Measurements from ENCODE around the gene ZFPM1.

Gene ZFPM1

GRCh38 chr16:88458039-88458772 is 5.1 kb downstream of the ZFPM1 start:
- H3K4me1 ChIP-seq (ENCODE audit: control insufficient read depth, insufficient read depth, low read length) = peaks cover 4% of the 10 kb centered on the region
- peaks cover 29% of the 10 kb centered on the region for H3K27me3 ChIP-seq (ENCODE audit: control insufficient read depth, insufficient read depth, low read length)
- no peak overlapping the region for H3K9ac ChIP-seq (ENCODE audit: low read depth, low read length)
- no peaks in the 10 kb centered on the region for H3K36me3 ChIP-seq (ENCODE audit: control insufficient read depth, insufficient read depth, low read length)
- H3K4me3 ChIP-seq (ENCODE audit: low read depth, low read length) = no peak overlapping the region
- no peaks in the 10 kb centered on the region for H3K9me3 ChIP-seq (ENCODE audit: control insufficient read depth, insufficient read depth, low read length)

- H3K4me1 ChIP-seq (ENCODE audit: control insufficient read depth, insufficient read depth, low read length) = peaks cover 4% of the 10 kb centered on the region
- H3K36me3 ChIP-seq (ENCODE audit: control insufficient read depth, insufficient read depth, low read length) = no peaks in the 10 kb centered on the region
- peaks cover 29% of the 10 kb centered on the region for H3K27me3 ChIP-seq (ENCODE audit: control insufficient read depth, insufficient read depth, low read length)
- H3K4me3 ChIP-seq (ENCODE audit: low read depth, low read length) = no peak overlapping the region
- no peaks in the 10 kb centered on the region for H3K9me3 ChIP-seq (ENCODE audit: control insufficient read depth, insufficient read depth, low read length)
- no peak overlapping the region for H3K9ac ChIP-seq (ENCODE audit: low read depth, low read length)
Measured at GRCh38 chr16:88458773-88459235, 5.7 kb downstream of the ZFPM1 start.

GRCh38 chr16:88459366-88460073 is 6.4 kb downstream of the ZFPM1 start:
- no peak overlapping the region for H3K9ac ChIP-seq (ENCODE audit: low read depth, low read length)
- H3K36me3 ChIP-seq (ENCODE audit: control insufficient read depth, insufficient read depth, low read length) = no peaks in the 10 kb centered on the region
- H3K4me3 ChIP-seq (ENCODE audit: low read depth, low read length) = no peak overlapping the region
- H3K9me3 ChIP-seq (ENCODE audit: control insufficient read depth, insufficient read depth, low read length) = no peaks in the 10 kb centered on the region
- H3K4me1 ChIP-seq (ENCODE audit: control insufficient read depth, insufficient read depth, low read length) = peaks cover 4% of the 10 kb centered on the region
- H3K27me3 ChIP-seq (ENCODE audit: control insufficient read depth, insufficient read depth, low read length) = peaks cover 22% of the 10 kb centered on the region

DNA sequence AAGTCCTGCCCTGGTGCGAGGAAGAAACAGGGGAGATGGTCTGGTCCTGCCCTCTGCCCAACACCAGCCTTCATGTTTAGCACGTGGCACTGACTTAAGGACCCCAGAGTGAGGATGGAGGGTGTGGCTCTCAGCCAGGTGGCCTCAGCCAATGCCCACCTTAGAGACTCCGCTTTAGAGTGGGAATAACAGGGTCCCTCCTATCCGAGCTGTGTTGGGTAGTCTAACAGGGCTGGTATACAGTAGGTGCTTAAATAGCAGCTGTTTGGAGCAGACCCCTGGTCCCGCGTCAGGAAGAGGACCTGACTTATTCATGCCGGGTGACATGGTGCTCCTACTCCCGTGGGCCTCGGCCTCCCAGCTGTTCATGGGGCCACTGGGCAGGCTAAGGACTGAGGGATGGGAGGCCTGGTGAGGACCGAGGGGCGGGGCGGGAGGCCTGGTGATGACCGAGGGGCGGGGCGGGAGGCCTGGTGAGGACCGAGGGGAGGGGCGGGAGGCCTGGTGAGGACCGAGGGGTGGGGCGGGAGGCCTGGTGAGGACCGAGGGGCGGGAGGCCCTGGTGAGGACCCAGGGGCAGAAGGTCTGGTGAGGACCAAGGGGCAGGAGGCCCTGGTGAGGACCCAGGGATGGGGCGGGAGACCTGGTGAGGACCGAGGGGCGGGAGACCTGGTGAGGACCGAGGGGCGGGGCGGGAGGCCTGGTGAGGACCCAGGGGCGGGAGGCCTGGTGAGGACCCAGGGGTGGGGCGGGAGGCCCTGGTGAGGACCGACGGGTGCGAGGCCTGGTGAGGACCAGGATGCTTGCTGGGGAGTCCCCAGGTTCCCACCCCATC is 7.6 kb downstream of the ZFPM1 start:
- Histone ChIP-seq H3K9me3 (ENCODE audit: control insufficient read depth, insufficient read depth, low read length) (no peaks in the 10 kb centered on the region), H3K4me1 (ENCODE audit: control insufficient read depth, insufficient read depth, low read length) (peaks cover 4% of the 10 kb centered on the region), H3K36me3 (ENCODE audit: control insufficient read depth, insufficient read depth, low read length) (no peaks in the 10 kb centered on the region), H3K9ac (ENCODE audit: low read depth, low read length) (no peak overlapping the region), H3K4me3 (ENCODE audit: low read depth, low read length) (no peak overlapping the region), H3K27me3 (ENCODE audit: control insufficient read depth, insufficient read depth, low read length) (peaks cover 16% of the 10 kb centered on the region)

DNA sequence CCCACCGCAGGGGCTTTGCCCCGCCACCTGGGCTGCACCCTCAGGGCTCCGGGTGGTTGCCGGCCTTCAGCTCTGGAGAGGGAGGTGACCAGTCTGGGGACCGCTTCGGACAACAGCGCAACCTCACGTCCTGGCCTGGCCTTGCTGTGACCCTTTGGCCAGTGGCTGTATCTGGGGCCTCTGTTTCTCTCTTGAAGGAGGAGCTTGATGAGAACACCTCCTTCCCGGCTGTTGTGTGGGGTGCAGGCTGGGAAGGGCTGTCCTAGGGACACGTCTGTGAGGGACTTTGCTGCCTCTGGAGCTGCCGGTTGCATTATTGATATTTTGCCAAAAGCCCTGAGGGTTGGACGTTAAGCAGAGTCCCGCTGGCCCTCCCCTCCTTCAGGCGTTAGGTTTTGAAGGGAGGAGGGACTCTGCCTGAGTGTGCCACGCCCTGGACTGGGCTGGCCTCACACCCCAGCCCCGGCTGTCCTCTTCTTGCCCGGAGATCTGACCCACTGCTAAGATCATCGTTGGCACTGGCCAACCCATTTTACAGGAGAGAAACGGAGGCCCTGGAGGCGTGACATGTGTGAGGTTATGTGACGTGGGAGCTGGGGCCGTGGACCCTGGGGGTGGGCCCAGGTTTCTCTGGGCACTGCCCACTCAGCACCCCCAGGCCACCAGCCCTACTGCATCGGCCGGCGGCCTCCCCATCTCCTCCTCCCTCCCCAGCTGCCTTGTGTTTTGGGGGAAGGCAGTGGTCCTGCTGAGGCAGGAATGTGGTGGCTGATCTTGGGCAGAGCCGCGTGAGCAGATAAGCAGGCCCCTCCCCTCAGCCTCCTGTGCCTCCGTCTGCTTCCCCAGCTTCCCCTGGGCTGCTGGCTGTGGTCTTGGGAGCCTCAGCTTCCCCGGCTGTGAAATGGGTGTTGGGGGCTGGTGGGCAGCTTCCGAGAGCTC is 8.5 kb downstream of the ZFPM1 start:
- Histone ChIP-seq H3K27me3 (ENCODE audit: control insufficient read depth, insufficient read depth, low read length) (peaks cover 10% of the 10 kb centered on the region), H3K9me3 (ENCODE audit: control insufficient read depth, insufficient read depth, low read length) (no peaks in the 10 kb centered on the region), H3K9ac (ENCODE audit: low read depth, low read length) (no peak overlapping the region), H3K4me1 (ENCODE audit: control insufficient read depth, insufficient read depth, low read length) (peaks cover 4% of the 10 kb centered on the region), H3K36me3 (ENCODE audit: control insufficient read depth, insufficient read depth, low read length) (no peaks in the 10 kb centered on the region), H3K4me3 (ENCODE audit: low read depth, low read length) (peak overlapping the region; percentile 18)

DNA sequence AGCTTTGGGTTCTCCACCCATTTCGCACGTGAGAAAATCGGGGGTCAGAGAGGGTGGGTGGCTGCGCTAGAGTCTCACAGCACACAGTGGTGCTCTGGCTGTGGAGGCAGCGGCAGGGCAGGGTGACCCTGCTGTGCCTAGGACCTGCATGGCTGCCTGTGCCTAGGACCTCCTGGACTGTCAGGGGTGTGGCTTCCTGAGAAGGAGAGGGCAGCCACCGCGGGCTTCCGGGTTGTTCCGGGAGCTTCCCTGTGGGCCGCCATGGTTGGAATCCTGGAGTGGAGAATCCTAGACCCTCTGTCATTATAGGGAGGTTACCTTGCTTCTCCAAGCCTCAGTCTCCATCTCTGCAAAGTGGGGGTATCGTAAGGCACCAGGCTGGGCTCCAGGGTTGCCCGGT is 9.3 kb downstream of the ZFPM1 start:
- peak overlapping the region; percentile 18 for H3K4me3 ChIP-seq (ENCODE audit: low read depth, low read length)
- H3K4me1 ChIP-seq (ENCODE audit: control insufficient read depth, insufficient read depth, low read length) = peaks cover 4% of the 10 kb centered on the region
- no peak overlapping the region for H3K9ac ChIP-seq (ENCODE audit: low read depth, low read length)
- H3K36me3 ChIP-seq (ENCODE audit: control insufficient read depth, insufficient read depth, low read length) = no peaks in the 10 kb centered on the region
- no peaks in the 10 kb centered on the region for H3K9me3 ChIP-seq (ENCODE audit: control insufficient read depth, insufficient read depth, low read length)
- H3K27me3 ChIP-seq (ENCODE audit: control insufficient read depth, insufficient read depth, low read length) = peaks cover 2% of the 10 kb centered on the region

DNA sequence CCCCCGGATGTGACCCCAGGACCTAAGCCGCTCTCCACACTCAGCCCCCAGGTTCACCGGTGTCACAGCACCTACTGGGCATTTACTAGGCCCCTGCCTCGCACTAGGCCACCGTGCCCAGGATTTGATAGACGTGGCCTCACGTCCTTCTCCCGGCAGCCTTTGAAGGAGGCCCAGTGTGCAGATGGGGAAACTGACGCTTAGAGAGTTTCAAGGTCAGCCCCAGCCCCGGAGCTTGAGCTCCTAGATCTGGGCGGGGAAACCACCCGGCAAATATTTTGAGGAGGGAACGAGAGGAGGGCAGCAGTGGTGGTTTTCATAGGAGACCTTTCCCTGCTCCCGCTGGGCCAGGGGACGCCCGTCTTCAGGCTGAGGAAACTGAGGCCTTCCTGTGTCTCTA is 10.3 kb downstream of the ZFPM1 start:
- H3K4me1 ChIP-seq (ENCODE audit: control insufficient read depth, insufficient read depth, low read length) = peaks cover 4% of the 10 kb centered on the region
- H3K4me3 ChIP-seq (ENCODE audit: low read depth, low read length) = no peak overlapping the region
- no peak overlapping the region for H3K9ac ChIP-seq (ENCODE audit: low read depth, low read length)
- no peaks in the 10 kb centered on the region for H3K9me3 ChIP-seq (ENCODE audit: control insufficient read depth, insufficient read depth, low read length)
- H3K27me3 ChIP-seq (ENCODE audit: control insufficient read depth, insufficient read depth, low read length) = no peaks in the 10 kb centered on the region
- no peaks in the 10 kb centered on the region for H3K36me3 ChIP-seq (ENCODE audit: control insufficient read depth, insufficient read depth, low read length)

GRCh38 chr16:88464447-88465318 is 11.6 kb downstream of the ZFPM1 start:
- Histone ChIP-seq H3K4me1 (ENCODE audit: control insufficient read depth, insufficient read depth, low read length) (peaks cover 4% of the 10 kb centered on the region), H3K9ac (ENCODE audit: low read depth, low read length) (no peak overlapping the region), H3K4me3 (ENCODE audit: low read depth, low read length) (no peak overlapping the region), H3K27me3 (ENCODE audit: control insufficient read depth, insufficient read depth, low read length) (no peaks in the 10 kb centered on the region), H3K36me3 (ENCODE audit: control insufficient read depth, insufficient read depth, low read length) (no peaks in the 10 kb centered on the region), H3K9me3 (ENCODE audit: control insufficient read depth, insufficient read depth, low read length) (no peaks in the 10 kb centered on the region)

GRCh38 chr16:88465387-88465983 is 12.4 kb downstream of the ZFPM1 start:
- no peak overlapping the region for H3K9ac ChIP-seq (ENCODE audit: low read depth, low read length)
- H3K36me3 ChIP-seq (ENCODE audit: control insufficient read depth, insufficient read depth, low read length) = no peaks in the 10 kb centered on the region
- H3K4me1 ChIP-seq (ENCODE audit: control insufficient read depth, insufficient read depth, low read length) = peaks cover 4% of the 10 kb centered on the region
- no peaks in the 10 kb centered on the region for H3K27me3 ChIP-seq (ENCODE audit: control insufficient read depth, insufficient read depth, low read length)
- no peak overlapping the region for H3K4me3 ChIP-seq (ENCODE audit: low read depth, low read length)
- no peaks in the 10 kb centered on the region for H3K9me3 ChIP-seq (ENCODE audit: control insufficient read depth, insufficient read depth, low read length)

DNA sequence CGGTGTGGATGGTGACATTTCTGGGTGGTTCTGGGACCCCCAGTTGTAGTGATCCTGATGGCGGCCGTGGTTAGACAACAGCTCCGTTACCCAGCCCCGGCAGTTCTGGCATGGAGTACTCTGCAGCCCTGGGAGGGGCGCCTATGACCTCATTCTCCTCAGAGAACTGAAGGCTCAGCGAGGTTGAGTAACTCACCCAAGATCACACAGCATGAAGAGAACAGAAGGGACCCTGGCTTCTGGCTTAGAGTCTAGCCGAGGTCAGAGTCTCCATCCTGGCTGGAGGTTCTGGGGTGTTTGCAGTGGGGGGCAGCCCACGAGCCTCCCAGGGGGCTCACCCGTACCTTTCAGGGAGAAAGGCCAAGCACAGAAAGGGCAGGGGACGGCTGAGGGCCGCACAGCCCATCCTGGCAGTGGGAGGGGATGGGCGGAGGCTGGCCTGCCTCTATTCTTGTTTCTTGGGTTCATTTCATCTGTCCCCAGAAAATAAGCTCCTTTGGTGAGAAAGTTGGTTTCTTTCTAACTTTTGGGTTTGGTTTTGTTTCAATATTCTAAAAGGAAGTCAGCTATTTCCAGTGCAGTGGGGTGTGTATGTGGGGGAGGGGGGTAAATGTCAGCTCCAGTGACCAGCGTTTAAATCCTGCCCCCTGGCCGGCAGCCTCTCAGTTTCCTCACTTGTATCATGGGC is 13.2 kb downstream of the ZFPM1 start:
- Histone ChIP-seq H3K4me1 (ENCODE audit: control insufficient read depth, insufficient read depth, low read length) (peaks cover 4% of the 10 kb centered on the region), H3K4me3 (ENCODE audit: low read depth, low read length) (no peak overlapping the region), H3K9me3 (ENCODE audit: control insufficient read depth, insufficient read depth, low read length) (no peaks in the 10 kb centered on the region), H3K9ac (ENCODE audit: low read depth, low read length) (no peak overlapping the region), H3K27me3 (ENCODE audit: control insufficient read depth, insufficient read depth, low read length) (no peaks in the 10 kb centered on the region), H3K36me3 (ENCODE audit: control insufficient read depth, insufficient read depth, low read length) (no peaks in the 10 kb centered on the region)
